Testis (tissue), 3 donors: ENCODE measurements around the gene ATP6AP2. TPM values are rescaled to one million over a fixed set of nuclear protein-coding genes. Genes with fewer than 3 reads are reported as not detected.

ENCODE experiments used
- DNase-seq: peaks from one replicate; pipeline ENCODE4 v3.0.0-alpha.2; 2019
- H3K27ac ChIP-seq, 2 donors: fragments of 200-600 bp; sonication (generic); one replicate each; pipeline ENCODE4 v1.5.1; 2019
- H3K27me3 ChIP-seq: fragments of 200-600 bp; sonication (generic); one replicate; pipeline ENCODE4 v1.5.1; 2019
- H3K36me3 ChIP-seq: fragments of 200-600 bp; sonication (generic); one replicate; pipeline ENCODE4 v1.5.1; 2017; ENCODE audit warnings: low read depth; ENCODE audit errors: missing control alignments
- H3K4me1 ChIP-seq: fragments of 200-600 bp; sonication (generic); one replicate; pipeline ENCODE4 v1.5.1; 2019
- H3K4me3 ChIP-seq, 2 donors: fragments of 200-600 bp; sonication (generic); one replicate each; pipeline ENCODE4 v1.5.1; 2017 to 2019
- H3K9me3 ChIP-seq: fragments of 200-600 bp; sonication (generic); one replicate; pipeline ENCODE4 v1.5.1; 2017
- CTCF ChIP-seq, 3 experiments: fragments of 450-650 bp in 2 of 3; fragments of 200-600 bp in 1 of 3; sonication (generic) in 1 of 3; IDR thresholded peaks; one replicate each; pipeline ENCODE4 v1.5.1; 2016 to 2019; ENCODE audit warnings: antibody characterized with exemption in 3 of 3, mild to moderate bottlenecking in 2 of 3, moderate library complexity in 1 of 3
- POLR2A ChIP-seq: fragments of 450-650 bp; IDR thresholded peaks from one replicate; pipeline ENCODE4 v1.6.1; 2017; ENCODE audit warnings: antibody characterized with exemption, mild to moderate bottlenecking, moderate library complexity
- WGBS, 2 donors: methylation state at CpG; one replicate each; pipeline ENCODE4 v1.1.5; 2018; 5-methylcytosine and 5-hydroxymethylcytosine counted together
- intact Hi-C: fragments of 100-400 bp; cut with DNase I; formaldehyde crosslinking; loops from one replicate; pipeline ENCODE4 v1.15.1; 2023; ENCODE audit warnings: low total_unique reads
- polyA plus RNA-seq: library from polyadenylated mRNA; stranded (reverse); fragments of 350-450 nt; fragmentation: Illumina TruSeq; extraction: RNeasy Lipid Tissue Mini Kit (QIAGEN cat#74804); gene quantifications from one replicate; pipeline ENCODE4 v1.2.3, GENCODE V29; 2014; ENCODE audit warnings: low read depth, low replicate concordance; ENCODE audit not compliant: insufficient read depth
- total RNA-seq, 2 donors: library from RNA; depleted of rRNA; stranded (reverse); fragments of >200 nt; gene quantifications; one replicate each; pipeline ENCODE4 v1.2.3, GENCODE V29; 2016

Gene ATP6AP2
- total and polyA plus RNA-seq, 3 donors from 2014 or later, result 72.4 to 79.2 (median 76.4) TPM

- DNase-seq, result no peak
- intact Hi-C loops, result no loop called here
- no peaks in the 10 kb centered on the region for H3K4me1 ChIP-seq
- TF ChIP-seq CTCF (IDR thresholded peaks at IDR 0.05) (no peak), POLR2A (no peak)
- H3K36me3 ChIP-seq, result no peaks in the 10 kb centered on the region
- H3K27ac ChIP-seq, result no peak overlapping the region
- no peak overlapping the region for H3K4me3 ChIP-seq
- H3K9me3 ChIP-seq, result no peaks in the 10 kb centered on the region
- H3K27me3 ChIP-seq, result no peaks in the 10 kb centered on the region
- WGBS, 2 donors, result 50 to 52% methylated on average over 11 to 13 of the region's 13 CpGs
These were observed 36.2 kb upstream of the ATP6AP2 start for GRCh38 chrX:40544343-40545266.

DNA sequence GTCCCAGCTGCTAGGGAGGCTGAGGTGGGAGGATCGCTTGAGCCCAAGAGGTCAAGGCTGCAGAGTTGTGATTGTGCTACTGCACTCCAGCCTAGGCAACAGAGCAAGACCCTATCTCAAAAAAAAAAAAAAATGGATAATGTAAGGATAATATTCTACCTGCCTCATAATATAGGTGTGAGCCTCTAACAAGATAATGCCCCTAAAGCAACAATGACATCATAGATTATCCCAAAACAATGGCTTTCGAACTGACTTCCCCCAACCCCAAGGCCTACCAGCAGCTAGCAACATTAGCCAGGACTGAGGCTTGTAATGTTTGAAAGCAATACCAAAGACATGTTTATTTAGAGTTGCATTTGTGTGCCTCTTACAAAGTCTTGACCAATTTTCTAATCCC lies 33.9 kb upstream of the ATP6AP2 start:
- no peaks in the 10 kb centered on the region for H3K4me1 ChIP-seq
- 92 to 96% methylated on average over 1 to 2 of the region's 2 CpGs for WGBS, 2 donors
- no peaks in the 10 kb centered on the region for H3K27me3 ChIP-seq
- no peaks in the 10 kb centered on the region for H3K36me3 ChIP-seq
- H3K9me3 ChIP-seq, result no peaks in the 10 kb centered on the region
- no peak for TF ChIP-seq CTCF (IDR thresholded peaks at IDR 0.05)
- TF ChIP-seq POLR2A, result no peak
- intact Hi-C loops, result no loop called here
- H3K4me3 ChIP-seq, result no peak overlapping the region
- no peak overlapping the region for H3K27ac ChIP-seq
- no peak for DNase-seq

DNA sequence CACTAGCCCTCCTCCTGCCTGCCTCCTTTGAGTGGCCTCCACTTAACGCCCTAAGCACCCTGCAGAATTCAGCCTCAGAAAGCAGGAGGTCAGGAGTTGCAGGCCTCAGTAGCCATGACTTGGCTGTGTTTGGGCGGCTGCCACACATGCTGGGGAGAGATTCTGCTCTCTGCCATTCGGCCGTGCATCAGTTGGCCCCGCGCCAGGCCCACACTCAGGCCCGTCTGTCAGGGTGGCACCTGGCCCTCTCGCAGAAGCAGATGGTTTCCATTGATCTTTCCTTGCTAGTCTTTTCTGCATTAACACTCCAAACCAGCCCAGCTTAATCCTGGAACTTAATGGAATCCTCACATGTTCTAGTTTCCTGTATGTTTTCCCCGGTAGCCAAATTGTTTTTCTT lies 30.7 kb upstream of the ATP6AP2 start:
- H3K36me3 ChIP-seq, result no peaks in the 10 kb centered on the region
- no peaks in the 10 kb centered on the region for H3K27me3 ChIP-seq
- intact Hi-C loops, result no loop called here
- H3K27ac ChIP-seq, result no peak overlapping the region
- H3K4me1 ChIP-seq, result no peaks in the 10 kb centered on the region
- no peaks in the 10 kb centered on the region for H3K9me3 ChIP-seq
- 81 to 82% methylated on average over 7 to 9 of the region's 9 CpGs for WGBS, 2 donors
- no peak for DNase-seq
- H3K4me3 ChIP-seq, result no peak overlapping the region
- TF ChIP-seq CTCF (IDR thresholded peaks at IDR 0.05) (no peak), POLR2A (no peak)

DNA sequence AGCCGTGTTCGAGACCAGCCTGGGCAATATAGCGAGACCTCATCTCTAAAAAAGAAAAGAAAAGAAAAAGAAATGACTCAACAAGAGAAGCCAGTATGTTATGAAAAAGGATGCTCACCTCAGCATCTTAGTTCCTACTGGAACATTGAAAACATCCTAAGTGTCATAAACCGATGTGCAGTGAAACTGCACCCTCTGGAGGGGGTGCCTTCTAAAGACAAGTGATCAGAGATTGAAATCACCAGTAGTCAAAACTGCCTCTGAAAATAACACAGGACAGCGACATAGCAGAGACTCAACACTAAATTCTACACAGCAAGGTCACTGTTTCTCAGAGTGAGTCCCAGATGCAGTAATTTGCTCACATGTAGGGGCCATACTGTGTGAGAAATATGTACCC lies 28.0 kb upstream of the ATP6AP2 start:
- WGBS, 2 donors, result 64 to 74% methylated on average over 5 of the region's 5 CpGs
- no peaks in the 10 kb centered on the region for H3K4me1 ChIP-seq
- intact Hi-C loops, result no loop called here
- TF ChIP-seq POLR2A (no peak), CTCF (IDR thresholded peaks at IDR 0.05) (no peak)
- no peaks in the 10 kb centered on the region for H3K27me3 ChIP-seq
- no peak overlapping the region for H3K27ac ChIP-seq
- H3K4me3 ChIP-seq, result no peak overlapping the region
- no peaks in the 10 kb centered on the region for H3K36me3 ChIP-seq
- no peak for DNase-seq
- H3K9me3 ChIP-seq, result no peaks in the 10 kb centered on the region

- no peak overlapping the region for H3K4me3 ChIP-seq
- H3K27ac ChIP-seq, result no peak overlapping the region
- H3K9me3 ChIP-seq, result no peaks in the 10 kb centered on the region
- no peaks in the 10 kb centered on the region for H3K36me3 ChIP-seq
- intact Hi-C loops, result no loop called here
- H3K27me3 ChIP-seq, result no peaks in the 10 kb centered on the region
- H3K4me1 ChIP-seq, result no peaks in the 10 kb centered on the region
- WGBS, 2 donors, result 91 to 96% methylated on average over 4 of the region's 4 CpGs
- DNase-seq, result no peak
- TF ChIP-seq POLR2A, result no peak
- TF ChIP-seq CTCF (IDR thresholded peaks at IDR 0.05), result no peak
These were observed 22.2 kb upstream of the ATP6AP2 start for GRCh38 chrX:40558590-40558989.
